ENCODE data around the gene KCNK1. TPM values are rescaled to one million over a fixed set of nuclear protein-coding genes. Genes with fewer than 3 reads are reported as not detected.

KCNK1 gene
- total and polyA plus RNA-seq, 4 donors, result 2.5 to 12.3 (median 4.5) TPM

- H3K4me1 ChIP-seq (ENCODE audit: control insufficient read depth in 4 of 4, insufficient read depth in 4 of 4, low read length in 3 of 4), result peaks cover 0 to 6% (median 2%) of the 10 kb centered on the region in 4 donors
- H3K27ac ChIP-seq (ENCODE audit: low read depth in 1 of 2, low read length in 2 of 2), result no peak overlapping the region
- no peaks in the 10 kb centered on the region for H3K9me3 ChIP-seq (ENCODE audit: control insufficient read depth in 4 of 4, low read length in 3 of 4)
- no peak overlapping the region for H3K4me3 ChIP-seq (ENCODE audit: low read depth in 1 of 3, low read length in 3 of 3)
- H3K27me3 ChIP-seq (ENCODE audit: control insufficient read depth in 4 of 4, insufficient read depth in 4 of 4, low read length in 3 of 4), result no peaks in the 10 kb centered on the region
- peaks cover 0 to 2% (median 0%) of the 10 kb centered on the region in 4 donors for H3K36me3 ChIP-seq (ENCODE audit: control insufficient read depth in 4 of 4, insufficient read depth in 3 of 4, low read depth in 1 of 4, low read length in 3 of 4)
- TF ChIP-seq NR2F2 (IDR thresholded peaks at IDR 0.05) (no peak), RXRA (IDR thresholded peaks at IDR 0.05) (peak; percentile 36 to 57), YY1 (IDR thresholded peaks at IDR 0.05) (no peak), GABPA (IDR thresholded peaks at IDR 0.05 in 1 of 2, conservative IDR thresholded peaks at IDR 0.05 in 1 of 2) (no peak), HNF4A (conservative IDR thresholded peaks at IDR 0.05) (no peak), ATF3 (IDR thresholded peaks at IDR 0.05) (no peak), HNF4G (IDR thresholded peaks at IDR 0.05) (no peak)
- DNase-seq (ENCODE audit: low spot score), result no peak
- no peak overlapping the region for H3K9ac ChIP-seq (ENCODE audit: low read depth in 1 of 2, low read length in 2 of 2)
- 57% methylated on average over 5 of the region's 5 CpGs for WGBS
Measured at GRCh38 chr1:233651563-233652233, 37.8 kb downstream of the KCNK1 start.

DNA sequence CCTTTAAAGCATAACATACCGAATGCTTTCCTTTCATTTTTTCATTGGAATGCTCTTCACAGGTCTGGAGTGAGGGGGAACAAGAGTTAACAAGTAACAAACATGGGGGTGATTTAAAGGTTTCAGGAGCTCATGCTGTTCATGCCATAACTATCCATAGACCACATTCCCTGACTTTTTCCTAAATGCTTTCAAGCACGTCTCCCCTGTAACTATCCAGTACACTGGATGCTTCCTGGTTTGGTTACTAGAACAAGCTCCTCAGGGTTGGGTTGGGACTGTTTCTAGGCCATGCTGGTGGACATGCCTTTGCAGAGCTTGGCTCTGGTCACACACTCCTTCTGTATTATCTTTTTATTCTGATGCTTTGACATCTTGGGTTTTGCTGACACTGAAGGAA is 38.6 kb downstream of the KCNK1 start:
- Histone ChIP-seq H3K9me3 (ENCODE audit: control insufficient read depth in 4 of 4, low read length in 3 of 4) (no peaks in the 10 kb centered on the region), H3K4me3 (ENCODE audit: low read depth in 1 of 3, low read length in 3 of 3) (no peak overlapping the region), H3K9ac (ENCODE audit: low read depth in 1 of 2, low read length in 2 of 2) (no peak overlapping the region), H3K36me3 (ENCODE audit: control insufficient read depth in 4 of 4, insufficient read depth in 3 of 4, low read depth in 1 of 4, low read length in 3 of 4) (peaks cover 0 to 2% (median 0%) of the 10 kb centered on the region in 4 donors), H3K4me1 (ENCODE audit: control insufficient read depth in 4 of 4, insufficient read depth in 4 of 4, low read length in 3 of 4) (peaks cover 0 to 6% (median 2%) of the 10 kb centered on the region in 4 donors), H3K27me3 (ENCODE audit: control insufficient read depth in 4 of 4, insufficient read depth in 4 of 4, low read length in 3 of 4) (no peaks in the 10 kb centered on the region), H3K27ac (ENCODE audit: low read depth in 1 of 2, low read length in 2 of 2) (no peak overlapping the region)
- DNase-seq (ENCODE audit: low spot score), result no peak
- WGBS, result 88% methylated on average over 2 of the region's 2 CpGs
- TF ChIP-seq FOXA1 (IDR thresholded peaks at IDR 0.05) (no peak), EGR1 (IDR thresholded peaks at IDR 0.05; ENCODE audit: low read depth in 2 of 2) (no peak), YY1 (IDR thresholded peaks at IDR 0.05) (no peak), CTCF (IDR thresholded peaks at IDR 0.05; ENCODE audit: low read depth, low read length, missing input control) (no peak), SP1 (IDR thresholded peaks at IDR 0.05) (no peak), HNF4G (IDR thresholded peaks at IDR 0.05) (no peak), FOXA2 (IDR thresholded peaks at IDR 0.05) (no peak), NR2F2 (IDR thresholded peaks at IDR 0.05) (no peak)
- TF ChIP-seq, protein P1, sequence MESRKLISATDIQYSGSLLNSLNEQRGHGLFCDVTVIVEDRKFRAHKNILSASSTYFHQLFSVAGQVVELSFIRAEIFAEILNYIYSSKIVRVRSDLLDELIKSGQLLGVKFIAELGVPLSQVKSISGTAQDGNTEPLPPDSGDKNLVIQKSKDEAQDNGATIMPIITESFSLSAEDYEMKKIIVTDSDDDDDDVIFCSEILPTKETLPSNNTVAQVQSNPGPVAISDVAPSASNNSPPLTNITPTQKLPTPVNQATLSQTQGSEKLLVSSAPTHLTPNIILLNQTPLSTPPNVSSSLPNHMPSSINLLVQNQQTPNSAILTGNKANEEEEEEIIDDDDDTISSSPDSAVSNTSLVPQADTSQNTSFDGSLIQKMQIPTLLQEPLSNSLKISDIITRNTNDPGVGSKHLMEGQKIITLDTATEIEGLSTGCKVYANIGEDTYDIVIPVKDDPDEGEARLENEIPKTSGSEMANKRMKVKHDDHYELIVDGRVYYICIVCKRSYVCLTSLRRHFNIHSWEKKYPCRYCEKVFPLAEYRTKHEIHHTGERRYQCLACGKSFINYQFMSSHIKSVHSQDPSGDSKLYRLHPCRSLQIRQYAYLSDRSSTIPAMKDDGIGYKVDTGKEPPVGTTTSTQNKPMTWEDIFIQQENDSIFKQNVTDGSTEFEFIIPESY (IDR thresholded peaks at IDR 0.05), result no peak
- TF ChIP-seq, protein P2, sequence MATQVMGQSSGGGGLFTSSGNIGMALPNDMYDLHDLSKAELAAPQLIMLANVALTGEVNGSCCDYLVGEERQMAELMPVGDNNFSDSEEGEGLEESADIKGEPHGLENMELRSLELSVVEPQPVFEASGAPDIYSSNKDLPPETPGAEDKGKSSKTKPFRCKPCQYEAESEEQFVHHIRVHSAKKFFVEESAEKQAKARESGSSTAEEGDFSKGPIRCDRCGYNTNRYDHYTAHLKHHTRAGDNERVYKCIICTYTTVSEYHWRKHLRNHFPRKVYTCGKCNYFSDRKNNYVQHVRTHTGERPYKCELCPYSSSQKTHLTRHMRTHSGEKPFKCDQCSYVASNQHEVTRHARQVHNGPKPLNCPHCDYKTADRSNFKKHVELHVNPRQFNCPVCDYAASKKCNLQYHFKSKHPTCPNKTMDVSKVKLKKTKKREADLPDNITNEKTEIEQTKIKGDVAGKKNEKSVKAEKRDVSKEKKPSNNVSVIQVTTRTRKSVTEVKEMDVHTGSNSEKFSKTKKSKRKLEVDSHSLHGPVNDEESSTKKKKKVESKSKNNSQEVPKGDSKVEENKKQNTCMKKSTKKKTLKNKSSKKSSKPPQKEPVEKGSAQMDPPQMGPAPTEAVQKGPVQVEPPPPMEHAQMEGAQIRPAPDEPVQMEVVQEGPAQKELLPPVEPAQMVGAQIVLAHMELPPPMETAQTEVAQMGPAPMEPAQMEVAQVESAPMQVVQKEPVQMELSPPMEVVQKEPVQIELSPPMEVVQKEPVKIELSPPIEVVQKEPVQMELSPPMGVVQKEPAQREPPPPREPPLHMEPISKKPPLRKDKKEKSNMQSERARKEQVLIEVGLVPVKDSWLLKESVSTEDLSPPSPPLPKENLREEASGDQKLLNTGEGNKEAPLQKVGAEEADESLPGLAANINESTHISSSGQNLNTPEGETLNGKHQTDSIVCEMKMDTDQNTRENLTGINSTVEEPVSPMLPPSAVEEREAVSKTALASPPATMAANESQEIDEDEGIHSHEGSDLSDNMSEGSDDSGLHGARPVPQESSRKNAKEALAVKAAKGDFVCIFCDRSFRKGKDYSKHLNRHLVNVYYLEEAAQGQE (IDR thresholded peaks at IDR 0.05), result no peak
- TF ChIP-seq, protein P3, sequence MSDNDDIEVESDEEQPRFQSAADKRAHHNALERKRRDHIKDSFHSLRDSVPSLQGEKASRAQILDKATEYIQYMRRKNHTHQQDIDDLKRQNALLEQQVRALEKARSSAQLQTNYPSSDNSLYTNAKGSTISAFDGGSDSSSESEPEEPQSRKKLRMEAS (IDR thresholded peaks at IDR 0.05), result no peak

All from liver (tissue), 9 donors.